Forelimb muscle (tissue), 1 donor: ENCODE data around the gene METTL25. TPM values are rescaled to one million over a fixed set of nuclear protein-coding genes. Genes with fewer than 3 reads are reported as not detected.

ENCODE experiments used
- DNase-seq: peaks from one replicate; pipeline ENCODE4 v3.0.0-alpha.2; 2013; ENCODE audit warnings: low read depth
- polyA plus RNA-seq: library from polyadenylated mRNA; unstranded; fragments of 120-200 nt; gene quantifications from one replicate; pipeline ENCODE4 v1.2.1, GENCODE V29; 2013; ENCODE audit not compliant: insufficient read length

METTL25 gene
- polyA plus RNA-seq, 1 donor: 9.2 TPM

- peak; percentile 65 for DNase-seq
Measured at GRCh38 chr12:82527165-82527780, 168.9 kb downstream of the METTL25 start.

Other genes with a start within 250 kb of the METTL25 start
- gene CCDC59, start 142 bp upstream of the METTL25 start, polyA plus RNA-seq: 34.9 TPM